ENCODE results near the gene PLCB4. TPM values are rescaled to one million over a fixed set of nuclear protein-coding genes. Genes with fewer than 3 reads are reported as not detected.

Gene PLCB4
- total RNA-seq, 1 experiment from 2014 or later, result 10.1 TPM

DNA sequence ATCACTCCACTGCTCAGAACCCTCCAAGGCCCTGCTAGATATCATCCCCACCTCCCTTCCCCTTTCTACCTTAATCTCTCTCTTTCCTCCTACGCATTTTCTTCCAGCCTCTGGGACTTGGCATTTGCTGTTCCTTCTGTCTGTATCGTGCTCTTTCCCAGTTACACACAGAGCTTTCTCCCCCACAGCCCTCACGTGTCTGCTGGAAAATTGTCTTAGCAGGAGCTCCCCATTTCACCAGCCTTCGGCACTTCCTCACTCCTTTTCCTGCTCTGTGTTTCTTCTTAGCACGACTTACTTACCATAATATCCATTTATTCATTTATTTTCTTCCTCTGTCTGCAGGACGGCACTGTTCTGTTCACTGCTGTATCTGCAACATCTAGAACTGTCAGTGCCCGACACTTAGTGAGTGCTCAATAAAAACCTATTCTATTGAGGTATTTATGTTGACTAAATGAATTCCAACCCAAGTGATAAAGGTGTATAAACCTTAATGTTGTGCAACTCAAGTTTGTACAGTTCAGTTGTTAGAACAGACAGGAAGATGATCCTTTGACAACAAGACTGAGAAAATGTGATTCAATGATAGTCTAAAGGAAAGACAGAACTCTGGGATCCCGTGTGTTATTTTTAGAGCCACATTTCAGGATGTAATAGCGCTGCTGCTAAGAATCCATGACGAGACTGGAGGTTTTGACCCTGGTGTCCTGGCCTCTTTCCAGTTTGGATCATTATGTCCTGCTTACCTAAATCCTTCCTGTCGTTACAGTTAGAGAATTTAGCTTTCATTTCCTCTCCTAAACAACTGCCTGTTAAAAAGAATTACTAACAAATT is 275.4 kb downstream of the PLCB4 start:
- Histone ChIP-seq H3K79me2 (ENCODE audit: insufficient read depth, low read length) (no peaks in the 10 kb centered on the region), H3K23ac (ENCODE audit: insufficient read length, low read depth, low read length) (no peak overlapping the region), H2AK5ac (ENCODE audit: insufficient read length, low read length) (no peak overlapping the region), H3K56ac (ENCODE audit: insufficient read length, low read depth, low read length) (no peak overlapping the region), H2BK15ac (ENCODE audit: low read depth, low read length) (no peak overlapping the region), H3T11ph (ENCODE audit: low read length) (no peak overlapping the region), H3K27me3 (ENCODE audit: insufficient read depth, low read length) (no peaks in the 10 kb centered on the region), H3K23me2 (ENCODE audit: insufficient read length, low read depth, low read length, poor library complexity, severe bottlenecking) (no peaks in the 10 kb centered on the region), H3K9ac (ENCODE audit: extremely low read depth, insufficient read length, low read length) (no peak overlapping the region), H2AFZ (ENCODE audit: low read length) (no peak overlapping the region), H3K18ac (ENCODE audit: insufficient read length, low read depth, low read length) (no peak overlapping the region), H3K4me1 (ENCODE audit: insufficient read depth, low read length) (no peaks in the 10 kb centered on the region; the same call in 1 of the 2 replicates), H4K91ac (ENCODE audit: insufficient read length, low read depth, low read length) (no peak overlapping the region), H4K5ac (ENCODE audit: insufficient read length, low read depth, low read length) (no peak overlapping the region), H4K8ac (replicated peaks; ENCODE audit: insufficient read length, low read depth, low read length) (no peak overlapping the region), H3K4ac (ENCODE audit: low read depth, low read length) (no peak overlapping the region), H3K79me1 (ENCODE audit: insufficient read depth, low read depth, low read length, poor library complexity, severe bottlenecking) (no peaks in the 10 kb centered on the region), H4K20me1 (ENCODE audit: control insufficient read depth, insufficient read depth, insufficient read length) (no peaks in the 10 kb centered on the region), H2BK5ac (ENCODE audit: insufficient read length, low read length) (no peak overlapping the region), H3K4me2 (ENCODE audit: insufficient read depth, insufficient read length, low read length) (no peak overlapping the region), H3K9me3 (ENCODE audit: control insufficient read depth, low read depth, low read length) (no peaks in the 10 kb centered on the region), H2BK12ac (ENCODE audit: insufficient read length, low read depth, low read length) (no peak overlapping the region), H3K14ac (ENCODE audit: insufficient read depth, low read length) (no peak overlapping the region), H2BK120ac (ENCODE audit: low read depth, low read length, poor library complexity, severe bottlenecking) (no peak overlapping the region), H3K27ac (ENCODE audit: insufficient read length, low read depth, low read length) (no peak overlapping the region), H2BK20ac (ENCODE audit: low read depth, low read length, poor library complexity, severe bottlenecking) (no peak overlapping the region)
- H3K9me3 Mint-ChIP-seq, result no peaks in the 10 kb centered on the region
- no peaks in the 10 kb centered on the region for H3K36me3 Mint-ChIP-seq (ENCODE audit: insufficient read depth in 1 of 3, low read depth in 3 of 3)
- H3K27me3 Mint-ChIP-seq (ENCODE audit: low read depth), result no peaks in the 10 kb centered on the region
- peak overlapping the region in 2 of 3 experiments; percentile 4 to 47; a peak in 2 of 7 replicates for H3K27ac Mint-ChIP-seq
- no peak overlapping the region for H3K4me3 Mint-ChIP-seq
- H3K4me1 Mint-ChIP-seq, result peaks cover 0 to 3% of the 10 kb centered on the region in 2 experiments; a peak in 1 of 4 replicates
- 100% methylated on average over 2 of the region's 11 CpGs for WGBS (ENCODE audit: extremely low coverage, insufficient read length, low lambda C conversion rate)
- TF ChIP-seq, protein P1, sequence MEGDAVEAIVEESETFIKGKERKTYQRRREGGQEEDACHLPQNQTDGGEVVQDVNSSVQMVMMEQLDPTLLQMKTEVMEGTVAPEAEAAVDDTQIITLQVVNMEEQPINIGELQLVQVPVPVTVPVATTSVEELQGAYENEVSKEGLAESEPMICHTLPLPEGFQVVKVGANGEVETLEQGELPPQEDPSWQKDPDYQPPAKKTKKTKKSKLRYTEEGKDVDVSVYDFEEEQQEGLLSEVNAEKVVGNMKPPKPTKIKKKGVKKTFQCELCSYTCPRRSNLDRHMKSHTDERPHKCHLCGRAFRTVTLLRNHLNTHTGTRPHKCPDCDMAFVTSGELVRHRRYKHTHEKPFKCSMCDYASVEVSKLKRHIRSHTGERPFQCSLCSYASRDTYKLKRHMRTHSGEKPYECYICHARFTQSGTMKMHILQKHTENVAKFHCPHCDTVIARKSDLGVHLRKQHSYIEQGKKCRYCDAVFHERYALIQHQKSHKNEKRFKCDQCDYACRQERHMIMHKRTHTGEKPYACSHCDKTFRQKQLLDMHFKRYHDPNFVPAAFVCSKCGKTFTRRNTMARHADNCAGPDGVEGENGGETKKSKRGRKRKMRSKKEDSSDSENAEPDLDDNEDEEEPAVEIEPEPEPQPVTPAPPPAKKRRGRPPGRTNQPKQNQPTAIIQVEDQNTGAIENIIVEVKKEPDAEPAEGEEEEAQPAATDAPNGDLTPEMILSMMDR (conservative IDR thresholded peaks at IDR 0.05), result no peak
- no peak for DNase-seq
